IMR-90 (cell line): ENCODE measurements around the gene NDUFB10.

Experiments used
- CHD1 ChIP-seq: IDR thresholded peaks from 2 replicates; pipeline ENCODE4 v1.6.1; 2012; ENCODE audit warnings: low read depth, low read length, improper control_type of control experiment
- MXI1 ChIP-seq: IDR thresholded peaks from 2 replicates; pipeline ENCODE4 v1.6.1; 2012; ENCODE audit warnings: low read depth, mild to moderate bottlenecking, low read length, moderate library complexity, borderline replicate concordance
- POLR2A ChIP-seq: IDR thresholded peaks from 2 replicates; pipeline ENCODE4 v1.6.1; 2012; ENCODE audit warnings: mild to moderate bottlenecking, low read depth, low read length
- SMC3 ChIP-seq: fragments of 150-350 bp; IDR thresholded peaks from 2 replicates; pipeline ENCODE4 v1.6.1; 2016; ENCODE audit warnings: low read depth, mild to moderate bottlenecking, antibody characterized with exemption, low read length, moderate library complexity
- TF ChIP-seq, protein P1 (sequence below): conservative IDR thresholded peaks from 2 replicates; pipeline ENCODE4 v1.5.1; 2012; ENCODE audit warnings: mild to moderate bottlenecking, low read depth, low read length, improper control_type of control experiment

DNA sequence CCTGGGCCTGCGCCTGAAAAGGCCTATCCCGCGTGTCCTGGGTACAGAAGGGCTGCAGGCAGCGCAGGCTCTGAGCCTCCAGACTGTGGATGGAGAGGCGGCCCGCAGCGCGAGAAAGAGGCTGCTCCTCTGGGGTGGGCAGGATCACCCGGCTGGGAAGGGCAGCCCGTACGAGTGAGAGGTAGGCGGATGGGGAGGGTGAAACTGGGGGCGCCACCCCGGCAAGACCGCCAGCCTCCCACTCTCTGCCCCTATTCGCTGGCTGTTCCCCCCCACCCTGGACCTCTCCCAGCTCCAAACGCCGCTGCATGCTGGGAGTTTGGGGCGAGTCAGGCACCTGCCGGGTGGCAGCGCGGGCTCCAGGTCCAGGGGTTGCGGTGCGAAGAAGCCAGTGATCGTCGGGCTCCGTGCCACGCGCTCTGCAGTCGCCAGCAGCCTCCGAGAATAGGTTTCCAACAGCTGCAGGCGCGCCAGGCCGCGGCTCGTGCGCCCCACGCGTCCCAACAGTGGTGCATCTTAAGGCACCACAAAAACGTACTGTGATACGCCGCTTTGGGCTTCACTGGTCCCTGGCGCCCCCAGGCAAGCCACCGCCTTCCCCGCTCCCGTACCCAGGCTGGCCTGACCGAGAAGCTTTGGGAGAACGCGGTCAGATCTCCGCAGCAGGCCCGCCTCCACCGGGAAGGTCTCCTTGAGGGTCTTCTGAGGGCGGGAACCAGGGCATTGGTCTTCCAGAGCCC is 20.9 kb downstream of the NDUFB10 start:
- TF ChIP-seq, protein P1, sequence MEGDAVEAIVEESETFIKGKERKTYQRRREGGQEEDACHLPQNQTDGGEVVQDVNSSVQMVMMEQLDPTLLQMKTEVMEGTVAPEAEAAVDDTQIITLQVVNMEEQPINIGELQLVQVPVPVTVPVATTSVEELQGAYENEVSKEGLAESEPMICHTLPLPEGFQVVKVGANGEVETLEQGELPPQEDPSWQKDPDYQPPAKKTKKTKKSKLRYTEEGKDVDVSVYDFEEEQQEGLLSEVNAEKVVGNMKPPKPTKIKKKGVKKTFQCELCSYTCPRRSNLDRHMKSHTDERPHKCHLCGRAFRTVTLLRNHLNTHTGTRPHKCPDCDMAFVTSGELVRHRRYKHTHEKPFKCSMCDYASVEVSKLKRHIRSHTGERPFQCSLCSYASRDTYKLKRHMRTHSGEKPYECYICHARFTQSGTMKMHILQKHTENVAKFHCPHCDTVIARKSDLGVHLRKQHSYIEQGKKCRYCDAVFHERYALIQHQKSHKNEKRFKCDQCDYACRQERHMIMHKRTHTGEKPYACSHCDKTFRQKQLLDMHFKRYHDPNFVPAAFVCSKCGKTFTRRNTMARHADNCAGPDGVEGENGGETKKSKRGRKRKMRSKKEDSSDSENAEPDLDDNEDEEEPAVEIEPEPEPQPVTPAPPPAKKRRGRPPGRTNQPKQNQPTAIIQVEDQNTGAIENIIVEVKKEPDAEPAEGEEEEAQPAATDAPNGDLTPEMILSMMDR: no peak
- no peak for TF ChIP-seq MXI1
- TF ChIP-seq POLR2A: no peak
- TF ChIP-seq SMC3: no peak
- no peak for TF ChIP-seq CHD1
